Stimulated activated naive CD8-positive, alpha-beta T cell treated with anti-CD3 and anti-CD28 coated beads, Interleukin-15, Interleukin-2, amounts not matched to agents 100 U/mL and 50 U/mL, for 24 hours (primary cell): Measurements from ENCODE around the gene STK32C.
"Not testable (repeated sequence)": the region's sequence is repeated elsewhere in the genome, so short reads cannot be mapped to it uniquely, and the experiment has no call there.

Source experiments
- ATAC-seq: fragments of 150-1000 bp; cut with Tn5 transposase; one replicate; pipeline ENCODE4 v1.10.0; 2021
- DNase-seq: peaks from one replicate; pipeline ENCODE4 v3.0.0; 2021

STK32C gene

DNA sequence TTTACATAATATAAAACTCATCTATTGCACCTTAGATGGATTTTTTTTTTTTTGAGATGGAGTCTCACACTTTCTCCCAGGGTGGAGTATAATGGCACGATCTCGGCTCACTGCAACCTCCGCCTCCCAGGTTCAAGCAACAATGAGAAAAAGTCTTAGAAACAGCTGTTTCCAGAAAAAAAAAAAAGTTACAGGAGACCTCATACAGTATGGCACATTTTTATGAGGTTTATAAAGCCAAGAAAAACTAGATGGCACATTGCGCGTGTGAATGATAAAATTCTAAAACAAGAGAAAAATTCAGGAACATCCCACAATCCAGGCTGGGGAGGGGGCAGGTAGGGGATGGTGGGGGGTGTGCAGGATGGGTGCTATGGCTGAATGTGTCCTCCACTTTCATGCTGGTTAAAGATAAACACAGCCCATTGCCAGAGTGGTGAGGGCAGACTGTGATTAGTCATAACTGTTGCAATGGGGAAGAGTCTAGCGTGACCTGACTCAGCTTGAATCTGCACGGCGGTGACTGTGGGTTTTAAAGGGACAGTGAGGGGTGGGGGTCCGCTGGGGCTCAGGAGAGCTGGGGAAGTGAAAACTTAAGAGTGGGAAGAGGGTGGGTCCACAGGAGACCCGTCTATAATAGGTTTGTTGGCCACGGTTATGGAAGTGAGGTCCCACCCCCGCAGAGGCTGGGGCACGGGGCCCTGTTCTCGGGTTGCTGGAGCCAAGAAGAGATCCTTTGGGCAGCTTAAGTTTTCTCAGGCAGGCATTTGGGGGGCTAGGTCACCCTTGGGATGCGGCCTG, 12.3 kb upstream of the STK32C start:
- DNase-seq (peak; percentile 50), ATAC-seq (peak; percentile 97)

DNA sequence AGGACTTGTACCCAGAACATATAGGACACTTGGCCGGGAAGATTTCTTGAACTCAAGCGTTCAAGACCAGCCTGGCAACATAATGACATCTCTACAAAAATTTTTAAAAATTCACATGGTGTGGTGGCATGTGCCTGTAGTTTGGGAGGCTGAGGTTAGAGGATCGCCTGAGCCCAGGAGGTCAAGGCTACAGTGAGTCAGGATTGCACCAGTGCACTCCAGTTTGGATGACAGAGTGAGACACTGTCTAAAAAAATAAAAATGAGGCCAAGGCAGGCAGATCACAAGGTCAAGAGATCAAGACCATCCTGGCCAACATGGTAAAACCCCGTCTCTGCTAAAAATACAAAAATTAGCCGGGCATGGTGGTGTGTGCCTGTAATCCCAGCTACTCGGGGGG, 9.7 kb upstream of the STK32C start:
- DNase-seq, ATAC-seq: not testable (repeated sequence)

DNA sequence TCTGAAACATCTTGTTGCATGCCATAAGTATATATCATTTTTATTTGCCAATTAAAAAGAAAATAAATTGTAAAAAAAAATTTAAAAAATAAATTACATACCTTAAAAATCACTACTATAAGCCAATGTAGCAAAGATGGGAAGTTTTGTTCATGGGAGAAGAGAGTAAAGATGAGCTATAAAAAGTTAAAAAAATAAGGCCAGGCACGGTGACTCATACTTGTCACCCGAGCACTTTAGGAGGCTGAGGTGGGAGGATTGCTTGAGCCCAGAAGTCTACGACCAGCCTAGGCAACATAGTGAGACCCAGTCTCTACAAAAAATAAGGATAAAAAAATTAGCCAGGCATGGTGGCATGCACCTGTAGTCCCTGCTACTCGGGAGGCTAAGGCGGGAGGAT, 8.4 kb upstream of the STK32C start:
- ATAC-seq: no peak
- DNase-seq: no peak

DNA sequence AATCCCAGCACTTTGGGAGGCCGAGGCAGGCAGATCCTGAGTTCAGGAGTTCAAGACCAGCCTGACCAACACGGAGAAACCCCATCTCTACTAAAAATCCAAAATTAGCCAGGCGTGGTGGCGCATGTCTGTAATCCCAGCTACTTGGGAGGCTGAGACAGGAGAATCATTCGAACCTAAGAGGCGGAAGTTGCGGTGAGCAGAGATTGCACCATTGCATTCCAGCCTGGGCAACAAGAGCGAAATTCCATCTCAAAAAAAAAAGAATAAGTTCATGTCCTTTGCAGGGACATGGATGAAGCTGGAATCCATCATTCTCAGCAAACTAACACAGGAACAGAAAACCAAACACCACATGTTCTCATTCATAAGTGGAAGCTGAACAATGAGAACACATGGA, 7.1 kb upstream of the STK32C start:
- not testable (repeated sequence) for ATAC-seq, DNase-seq

DNA sequence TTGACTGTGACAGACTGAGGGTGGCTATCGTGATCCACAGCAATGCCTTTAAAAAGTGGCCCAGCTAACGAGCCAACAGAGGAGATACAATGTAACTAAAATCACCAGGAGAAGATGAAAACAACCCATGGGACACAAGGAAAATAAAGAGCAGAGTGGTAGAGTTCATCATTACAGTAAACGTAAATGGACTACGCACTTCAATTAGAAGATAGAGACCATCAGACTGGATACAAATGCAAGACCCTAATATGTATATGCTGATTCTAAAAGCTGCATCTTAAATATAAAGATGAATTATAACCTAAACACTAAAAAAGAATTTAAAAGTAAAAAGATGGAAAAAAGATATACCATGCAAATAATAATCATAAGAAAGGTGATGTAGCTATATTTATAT, 6.6 kb upstream of the STK32C start:
- no peak for ATAC-seq

DNA sequence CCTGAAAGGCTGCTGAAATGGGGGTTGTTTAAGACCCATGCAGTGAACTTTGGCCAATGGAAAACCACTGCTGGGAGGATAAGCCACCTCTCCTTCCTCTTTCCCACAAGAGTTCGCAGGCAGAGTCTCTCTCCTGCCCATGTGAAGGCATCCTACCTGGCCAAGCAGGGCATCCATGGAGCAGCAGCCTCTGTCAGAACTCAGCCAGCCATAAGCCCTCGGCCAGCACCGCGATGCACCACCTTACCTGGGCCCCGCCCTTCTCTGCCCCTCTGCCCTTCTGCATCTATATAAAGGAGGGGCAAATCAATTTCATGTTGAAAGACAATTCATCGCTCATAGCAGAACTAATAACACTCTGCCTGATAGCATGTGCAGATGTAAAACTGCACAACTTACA, 6.1 kb upstream of the STK32C start:
- DNase-seq: no peak
- ATAC-seq: no peak

More for the DNA sequence above, 6.6 kb upstream of the STK32C start:
- no peak for DNase-seq

DNA sequence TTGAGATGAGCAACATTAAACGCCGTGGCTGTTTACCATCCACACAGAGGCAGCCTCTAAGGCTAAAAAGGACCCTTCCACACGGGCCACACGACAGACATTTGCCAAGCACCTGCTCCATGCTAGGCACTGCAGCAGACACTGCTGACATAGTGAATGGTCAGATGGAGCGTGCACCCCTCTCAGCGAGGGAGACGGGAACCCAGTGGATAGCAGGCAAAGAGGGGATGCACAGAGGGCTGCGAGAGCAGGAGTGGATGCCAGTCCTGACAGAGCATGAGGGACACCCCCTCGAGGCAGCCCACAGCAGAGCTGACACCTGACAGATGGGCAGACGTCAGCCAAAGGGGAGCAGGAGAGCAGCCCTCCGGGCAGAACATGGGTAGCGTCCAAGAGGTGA, 5.6 kb upstream of the STK32C start:
- DNase-seq (no peak), ATAC-seq (no peak)

DNA sequence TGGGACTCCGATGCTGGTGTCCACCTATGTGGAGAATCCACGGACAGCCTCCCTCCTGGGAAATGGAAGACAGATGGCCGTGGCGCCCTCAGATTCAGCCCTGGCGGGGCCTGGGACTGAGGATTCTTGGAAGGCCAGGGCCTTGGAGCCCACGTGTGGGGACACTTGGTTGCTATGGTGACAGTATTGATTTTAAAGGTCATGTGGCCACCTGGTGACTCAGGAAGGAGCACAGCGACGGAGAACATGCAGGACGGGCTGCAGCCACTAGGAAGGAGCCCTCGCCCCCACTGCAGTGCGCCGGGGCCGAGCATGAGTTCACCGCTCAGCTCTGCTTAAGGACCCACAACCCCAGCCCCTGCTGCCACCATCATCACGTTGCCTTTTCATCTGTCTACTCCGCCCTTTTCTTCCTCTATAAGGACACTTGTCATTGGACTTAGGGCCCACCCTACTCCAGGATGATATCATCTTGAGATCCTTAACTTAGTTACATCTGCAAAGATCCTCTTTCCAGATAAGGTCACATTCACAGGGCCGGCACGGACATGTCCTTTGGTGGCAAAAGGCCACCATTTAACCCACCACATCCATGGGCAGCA, 3.7 kb upstream of the STK32C start:
- DNase-seq (no peak), ATAC-seq (no peak)

DNA sequence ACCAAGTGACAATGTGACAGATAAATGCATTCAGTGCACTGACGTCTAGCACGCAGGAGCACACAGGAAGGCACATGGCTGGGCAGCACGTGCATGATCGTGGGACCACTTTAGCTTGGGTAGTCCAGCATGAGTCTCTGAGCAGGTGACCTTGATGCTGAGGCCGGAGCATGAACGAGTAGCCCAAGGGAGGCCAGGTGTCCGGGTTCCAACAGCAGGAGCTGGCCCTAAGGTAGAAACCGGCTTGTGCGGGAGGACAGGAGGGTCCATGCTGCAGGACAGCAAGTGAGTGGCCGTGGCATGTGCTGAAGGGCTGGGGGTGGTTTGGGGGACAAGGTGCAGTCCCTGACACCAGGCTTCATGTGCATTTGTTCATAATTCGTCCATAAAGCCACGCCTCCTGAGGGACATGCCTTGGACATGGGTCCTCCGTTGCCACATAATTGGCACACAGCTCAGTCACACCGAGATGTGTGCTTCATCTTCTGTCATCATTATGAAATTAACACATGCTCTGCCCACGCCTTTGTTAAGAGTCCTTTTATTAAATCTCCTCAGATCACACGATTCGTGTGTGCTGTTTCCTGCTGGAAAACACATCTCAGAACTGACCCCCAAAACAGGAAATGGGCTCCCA, 3.1 kb upstream of the STK32C start:
- DNase-seq: no peak

DNA sequence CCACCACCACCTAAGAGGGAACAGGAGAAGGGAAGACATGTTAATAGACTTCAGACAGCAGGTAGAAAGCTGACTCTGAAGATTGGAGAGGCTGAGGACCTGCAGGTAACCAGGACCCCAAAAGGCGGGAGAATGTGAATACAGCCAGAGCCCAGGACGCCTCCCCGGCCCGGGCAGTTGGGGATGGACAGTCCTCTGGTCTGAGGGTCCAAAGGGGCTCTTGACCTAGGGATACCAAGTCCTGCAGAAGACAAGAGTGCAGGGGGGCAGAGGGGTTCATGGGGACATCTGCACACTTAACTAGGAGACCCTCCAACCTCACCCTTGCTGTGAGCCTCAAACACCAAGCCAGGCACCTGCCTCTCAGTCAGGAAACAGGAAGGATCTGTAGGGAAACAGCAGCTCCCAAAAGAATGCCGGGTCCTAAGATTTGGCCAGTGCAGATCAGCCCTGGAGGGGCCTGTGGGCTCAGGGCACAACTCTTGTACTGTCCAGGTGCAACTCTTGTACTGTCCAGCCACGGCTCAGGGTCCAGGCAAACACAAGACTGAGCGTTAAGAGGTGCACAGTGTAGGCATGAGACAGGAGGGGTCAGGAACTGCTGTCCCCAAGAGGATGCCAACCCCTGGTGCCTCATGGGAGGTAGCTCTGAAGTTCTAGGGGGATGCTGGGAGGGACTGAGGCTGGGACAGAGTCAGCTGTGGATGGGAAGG, 2.3 kb upstream of the STK32C start:
- no peak for DNase-seq
- ATAC-seq: no peak

More for the DNA sequence above, 3.1 kb upstream of the STK32C start:
- no peak for ATAC-seq

DNA sequence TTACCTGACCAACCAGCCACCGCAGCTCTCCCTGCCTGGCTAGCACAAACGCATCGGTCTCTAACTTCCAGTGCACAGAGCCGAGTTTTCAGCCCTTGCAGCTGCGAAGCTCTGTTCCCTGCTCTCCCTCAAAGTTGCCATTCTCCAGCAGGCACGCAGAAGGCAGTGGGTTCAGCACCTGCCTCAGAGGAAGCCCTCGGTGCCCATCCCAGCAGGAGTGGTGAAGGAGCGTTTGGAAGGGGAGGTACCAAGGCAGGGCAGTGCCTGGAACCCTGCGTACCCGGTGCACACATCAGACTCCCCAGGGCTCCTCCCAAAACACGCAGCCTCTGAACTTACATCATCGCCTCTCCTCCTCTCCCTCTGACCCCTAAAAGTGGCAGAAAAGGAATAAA, 1.7 kb upstream of the STK32C start:
- DNase-seq: no peak
- ATAC-seq: no peak

DNA sequence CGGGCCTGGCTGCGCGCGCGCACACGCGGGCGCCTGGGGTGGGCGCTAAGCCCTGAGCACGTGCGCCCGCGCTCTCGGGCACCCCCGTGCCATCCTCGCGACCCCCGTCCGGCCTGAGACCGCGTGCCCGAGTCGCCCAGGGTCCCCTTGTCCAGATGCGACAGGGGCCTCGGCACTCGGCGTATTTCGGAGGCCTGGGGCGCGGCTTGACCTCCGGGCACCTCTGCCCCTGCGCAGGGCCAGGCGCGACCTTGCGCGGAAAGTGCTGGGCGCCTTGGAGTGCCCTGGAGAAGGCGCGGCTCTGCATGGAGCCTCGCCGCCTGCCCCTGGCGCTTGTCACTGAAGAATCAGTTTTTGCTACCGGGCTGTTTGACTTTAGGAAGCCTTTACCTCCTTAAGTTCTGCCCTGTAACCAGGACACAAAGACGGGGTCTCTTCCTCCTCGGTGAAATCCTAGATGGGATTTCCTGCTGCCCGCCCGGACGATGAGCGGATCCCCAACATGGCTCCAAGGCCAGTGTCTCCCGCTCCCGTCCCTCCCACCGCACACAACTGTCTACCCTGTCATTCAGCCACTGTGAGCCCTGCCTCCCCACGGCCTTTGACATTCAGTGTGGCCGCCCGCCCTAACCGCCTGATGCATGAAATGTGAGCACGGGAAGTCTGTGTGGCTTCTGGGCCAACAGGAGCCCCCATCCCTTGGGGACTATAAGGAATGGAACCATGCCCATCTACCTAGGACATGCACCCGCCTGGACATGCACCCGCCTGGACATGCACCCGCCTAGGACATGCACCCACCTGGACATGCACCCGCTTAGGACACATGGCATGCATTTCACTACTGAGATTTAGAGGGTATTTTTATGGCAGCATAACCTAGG, 1.1 kb upstream of the STK32C start:
- DNase-seq (no peak), ATAC-seq (no peak)

DNA sequence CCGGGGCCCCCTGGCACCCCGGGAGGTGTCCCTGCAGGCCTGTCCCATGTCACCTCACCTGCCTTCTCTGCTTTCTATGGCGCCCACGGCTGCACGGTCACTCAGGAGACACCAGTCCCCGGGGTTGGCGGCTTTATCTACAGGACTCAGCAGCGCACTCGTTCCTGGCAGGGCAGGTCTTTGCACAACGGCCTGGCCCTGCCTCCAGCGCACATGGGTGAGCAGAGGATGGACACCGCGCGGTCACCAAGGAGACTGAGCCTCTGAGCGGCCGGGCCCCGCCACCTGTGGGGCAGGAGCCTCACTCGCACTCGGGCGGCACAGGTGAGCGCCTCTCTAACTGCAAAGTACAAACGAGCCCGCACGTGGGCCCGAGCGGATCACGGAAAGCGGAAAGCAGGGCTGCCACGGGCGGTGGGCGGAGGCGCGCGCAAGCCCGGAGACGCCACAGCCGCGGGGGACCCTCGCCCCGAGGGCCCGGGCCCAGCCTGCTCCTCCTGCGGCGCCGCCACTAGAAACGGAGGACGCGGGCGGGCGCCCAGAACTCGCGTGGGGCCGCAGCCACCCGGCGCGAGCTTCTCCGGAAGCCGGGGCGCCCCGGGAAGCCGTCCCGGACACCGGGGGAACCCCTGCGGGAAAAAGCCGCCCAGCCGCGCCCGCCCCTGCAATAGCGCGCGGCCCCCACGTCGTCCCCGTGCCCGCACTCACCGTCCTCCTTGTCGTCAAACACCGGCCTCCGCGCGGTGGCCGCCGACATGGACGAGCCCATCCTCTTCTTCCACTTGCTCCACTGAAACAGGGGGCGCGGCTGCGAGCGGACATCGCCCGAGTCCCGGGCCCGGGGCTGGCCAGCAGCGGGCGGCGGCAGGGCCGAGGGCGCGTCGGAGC, 642 bp downstream of the STK32C start:
- peak; percentile 1 for ATAC-seq
- peak; percentile 49 for DNase-seq

DNA sequence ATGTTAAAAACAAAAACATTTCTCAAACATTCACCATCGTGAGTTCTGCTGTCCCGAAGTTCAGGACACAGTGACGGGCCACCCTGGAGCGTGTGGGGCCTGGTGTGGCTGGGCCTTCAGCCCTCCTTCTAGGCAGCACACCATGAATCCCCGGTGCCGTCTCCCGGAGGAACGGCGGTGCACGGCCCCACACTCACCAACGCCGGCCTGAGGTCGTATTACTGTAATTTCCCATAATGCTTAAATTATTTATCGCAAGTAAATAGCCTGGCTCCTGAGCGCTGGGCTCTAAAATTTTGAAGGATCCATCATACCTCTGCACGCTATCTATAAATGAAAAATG, 1.4 kb downstream of the STK32C start:
- no peak for ATAC-seq
- no peak for DNase-seq

DNA sequence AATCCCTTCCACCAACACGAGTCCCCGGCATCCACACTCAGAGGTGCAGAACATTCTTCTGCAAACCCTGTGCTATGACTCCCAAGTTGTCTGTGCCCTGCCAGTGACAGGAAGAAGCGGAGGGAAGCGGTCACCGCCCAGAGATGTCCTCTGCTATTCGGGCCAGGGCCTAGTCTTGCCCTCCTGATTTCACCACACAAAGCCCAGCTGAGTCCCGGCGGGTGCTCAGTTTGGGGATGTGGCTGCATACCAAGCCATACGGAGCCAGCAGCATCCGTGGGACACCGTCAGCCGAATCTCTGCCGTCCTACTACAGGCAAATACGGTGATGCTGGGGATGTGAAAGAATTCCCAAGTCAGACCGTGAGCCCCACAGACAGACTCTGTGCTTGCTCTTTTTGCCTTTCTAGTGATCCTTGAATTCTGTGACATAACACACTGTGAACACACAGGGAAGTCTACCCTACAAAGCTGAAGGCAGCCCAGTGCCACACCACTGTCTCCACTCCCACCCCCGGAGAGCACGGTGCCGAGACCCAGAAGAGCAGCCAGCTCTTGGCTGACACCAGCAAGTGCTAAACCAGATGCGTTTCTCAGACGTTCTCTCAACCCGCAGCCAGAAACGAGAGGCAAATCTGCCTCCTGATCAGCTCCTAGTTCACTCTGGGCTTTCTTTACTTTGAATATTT, 2.0 kb downstream of the STK32C start:
- ATAC-seq: no peak
- DNase-seq: no peak

DNA sequence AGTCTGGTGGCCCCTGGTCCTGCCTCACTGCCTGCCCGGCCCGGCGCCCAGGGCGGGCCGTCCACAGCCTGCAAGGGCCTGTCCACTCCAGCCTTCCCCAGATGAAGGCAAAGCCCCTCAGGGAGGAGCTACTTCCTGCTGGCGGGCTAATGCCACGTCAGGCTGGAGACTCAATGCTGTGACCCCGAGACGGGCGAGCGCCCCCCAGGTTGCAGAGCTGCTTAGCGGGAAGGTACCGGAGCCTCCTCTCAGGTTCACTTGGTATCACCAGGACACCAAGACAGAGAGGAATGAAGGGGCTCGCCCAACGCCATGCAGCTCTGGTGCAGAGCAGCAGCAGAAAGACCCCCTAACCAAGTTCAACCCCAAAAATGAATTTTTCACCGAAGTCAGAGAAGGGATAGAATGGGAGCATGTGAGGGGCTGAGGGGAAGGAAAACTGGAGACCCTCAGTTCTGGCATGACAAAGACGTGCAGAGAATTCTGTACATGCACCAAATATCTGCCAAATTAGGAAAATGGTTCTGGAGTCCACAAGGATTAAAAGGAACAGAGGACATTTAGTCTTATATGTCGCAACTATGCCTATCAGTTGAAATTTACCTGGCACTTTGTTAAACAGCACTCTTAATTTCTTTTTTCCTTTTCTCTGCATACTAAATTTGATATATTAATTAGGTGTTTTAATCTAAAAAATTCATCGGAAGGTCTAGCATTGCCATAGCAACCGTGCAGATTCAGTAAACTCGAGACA, 2.8 kb downstream of the STK32C start:
- ATAC-seq (no peak), DNase-seq (no peak)

DNA sequence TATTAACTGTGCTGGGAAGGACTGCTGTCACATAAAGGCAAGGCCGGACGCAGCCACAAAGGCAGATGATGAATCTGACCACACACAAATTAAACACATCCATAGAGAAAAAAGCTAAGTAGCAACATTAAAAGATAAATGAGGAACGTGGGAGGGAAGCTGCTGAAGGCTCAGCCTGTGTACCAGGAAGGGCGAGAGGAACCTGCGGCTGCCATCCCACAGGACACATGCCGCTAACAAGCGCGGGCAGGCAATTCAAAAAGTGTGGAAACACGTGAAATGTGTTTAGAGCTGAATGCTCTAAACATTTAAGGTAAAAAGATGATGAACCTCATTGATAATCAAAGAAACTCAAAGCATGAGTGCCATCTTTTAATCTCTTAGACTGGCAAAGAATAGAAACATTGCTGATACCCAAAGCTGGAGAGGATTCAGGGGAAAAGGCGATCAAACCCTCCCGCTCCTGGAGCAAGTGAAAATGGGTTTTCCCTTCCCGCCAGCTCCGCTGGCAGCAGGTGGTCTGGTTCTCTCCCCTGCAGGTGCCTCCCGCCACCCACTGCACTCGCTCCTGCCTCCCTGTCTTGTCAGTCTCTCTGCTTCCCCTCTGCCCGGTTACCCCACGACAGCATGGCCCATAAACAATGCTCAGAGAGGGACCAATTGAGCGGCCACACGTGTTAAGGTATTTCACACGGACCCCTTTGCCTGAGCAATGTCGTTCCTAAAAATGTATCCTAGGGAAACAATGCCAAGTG, 4.2 kb downstream of the STK32C start:
- ATAC-seq: no peak

DNA sequence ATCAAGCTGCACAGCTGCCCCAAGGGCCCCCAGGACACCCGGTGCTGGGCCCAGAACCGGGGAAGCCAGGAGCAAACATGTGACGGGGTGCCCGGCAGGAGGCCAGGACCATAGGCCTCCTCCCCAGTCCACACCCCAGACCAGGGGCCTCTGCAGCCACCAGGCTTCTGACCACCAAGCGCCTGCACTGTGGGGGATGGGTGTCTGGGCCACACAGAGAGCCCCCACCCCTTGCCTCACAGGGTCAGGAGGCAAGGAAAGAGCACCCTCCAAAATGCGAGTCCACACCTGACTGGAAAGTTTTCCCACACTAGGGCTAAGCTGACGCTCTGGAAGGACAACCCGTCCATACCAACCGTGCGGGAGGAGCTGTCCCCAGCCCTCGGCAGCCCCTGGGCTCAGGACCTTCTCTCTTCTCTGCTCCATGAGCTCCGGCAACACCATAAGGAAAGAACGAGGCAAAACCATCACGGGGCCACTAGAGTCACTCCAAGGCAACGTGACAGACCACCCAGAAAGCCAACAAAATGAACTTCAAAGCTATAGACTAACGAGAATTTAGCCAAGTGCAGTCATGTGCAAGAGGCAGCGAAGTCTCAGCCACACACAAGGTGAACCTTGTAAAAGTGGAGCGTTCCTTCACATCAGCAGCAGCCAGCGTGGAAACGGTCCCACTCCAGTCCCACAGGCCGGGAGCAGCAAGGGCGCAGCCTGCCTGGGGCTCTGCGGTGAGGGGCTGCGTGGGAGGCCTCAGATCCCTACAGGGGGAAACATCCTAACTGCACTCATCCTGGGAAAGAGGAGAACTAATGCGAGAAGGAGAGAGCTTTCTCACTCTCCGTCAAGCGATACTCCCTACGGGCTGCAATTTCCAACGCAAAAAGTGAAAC, 5.1 kb downstream of the STK32C start:
- ATAC-seq: no peak
- no peak for DNase-seq

More for the DNA sequence above, 4.2 kb downstream of the STK32C start:
- DNase-seq: no peak
